ENCODE results near the gene PLCD1.
"Not testable (repeated sequence)": the region's sequence is repeated elsewhere in the genome, so short reads cannot be mapped to it uniquely, and the experiment has no call there.

The PLCD1 gene

DNA sequence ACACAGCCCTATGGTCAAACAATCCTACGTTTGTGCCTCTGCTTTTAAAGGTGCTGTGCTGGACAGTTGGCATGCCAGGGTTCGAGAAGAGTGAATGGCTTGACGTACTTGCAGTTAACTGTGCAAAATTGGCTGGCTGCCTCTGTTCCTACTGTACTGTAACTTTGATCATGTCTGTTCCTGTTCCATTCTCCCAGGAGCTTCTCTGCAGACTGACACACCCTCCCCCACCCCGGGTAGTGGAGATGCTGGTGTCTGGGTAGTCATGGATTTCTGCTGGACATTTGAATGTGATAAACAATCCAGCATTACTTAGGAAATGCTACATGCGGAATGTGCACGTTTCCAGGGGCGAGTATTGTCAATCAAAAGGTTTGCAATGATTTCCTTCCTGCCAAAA, 45.4 kb downstream of the PLCD1 start:
- no peak for DNase-seq

DNA sequence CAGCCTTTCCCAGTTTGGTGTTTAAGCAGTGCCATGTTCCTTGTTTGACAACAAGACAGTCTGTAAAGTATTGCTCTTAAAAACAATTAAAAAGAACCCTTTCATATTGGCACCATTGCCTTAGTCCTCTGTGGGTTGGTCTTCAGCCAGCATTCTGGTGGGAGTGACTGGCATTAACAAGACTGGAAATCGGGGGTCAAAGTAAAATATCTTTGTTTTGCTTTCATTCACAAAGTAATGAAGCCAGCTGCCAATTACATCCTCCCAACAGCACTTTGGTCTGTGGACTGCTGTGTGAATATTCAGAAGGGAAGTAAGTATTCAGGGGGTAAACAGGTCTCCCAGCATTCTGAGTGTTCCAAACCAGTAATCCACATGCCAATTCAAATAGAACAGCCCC, 47.1 kb downstream of the PLCD1 start:
- DNase-seq, result no peak

DNA sequence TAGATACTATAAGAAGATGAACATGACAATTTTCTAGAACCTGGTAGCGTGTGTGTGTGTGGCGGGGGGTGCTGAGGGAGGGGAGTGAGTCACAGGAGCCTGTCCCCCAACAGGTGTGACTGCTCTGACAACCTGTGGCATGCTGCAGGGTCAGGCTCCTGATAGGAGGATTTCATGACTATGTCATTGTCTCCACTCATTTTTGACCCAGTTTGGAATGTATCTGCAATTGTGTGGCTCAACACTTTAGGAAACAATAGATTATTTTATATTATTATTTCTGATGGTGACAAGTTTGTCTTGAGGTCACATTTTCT, 48.1 kb downstream of the PLCD1 start:
- DNase-seq, result no peak

DNA sequence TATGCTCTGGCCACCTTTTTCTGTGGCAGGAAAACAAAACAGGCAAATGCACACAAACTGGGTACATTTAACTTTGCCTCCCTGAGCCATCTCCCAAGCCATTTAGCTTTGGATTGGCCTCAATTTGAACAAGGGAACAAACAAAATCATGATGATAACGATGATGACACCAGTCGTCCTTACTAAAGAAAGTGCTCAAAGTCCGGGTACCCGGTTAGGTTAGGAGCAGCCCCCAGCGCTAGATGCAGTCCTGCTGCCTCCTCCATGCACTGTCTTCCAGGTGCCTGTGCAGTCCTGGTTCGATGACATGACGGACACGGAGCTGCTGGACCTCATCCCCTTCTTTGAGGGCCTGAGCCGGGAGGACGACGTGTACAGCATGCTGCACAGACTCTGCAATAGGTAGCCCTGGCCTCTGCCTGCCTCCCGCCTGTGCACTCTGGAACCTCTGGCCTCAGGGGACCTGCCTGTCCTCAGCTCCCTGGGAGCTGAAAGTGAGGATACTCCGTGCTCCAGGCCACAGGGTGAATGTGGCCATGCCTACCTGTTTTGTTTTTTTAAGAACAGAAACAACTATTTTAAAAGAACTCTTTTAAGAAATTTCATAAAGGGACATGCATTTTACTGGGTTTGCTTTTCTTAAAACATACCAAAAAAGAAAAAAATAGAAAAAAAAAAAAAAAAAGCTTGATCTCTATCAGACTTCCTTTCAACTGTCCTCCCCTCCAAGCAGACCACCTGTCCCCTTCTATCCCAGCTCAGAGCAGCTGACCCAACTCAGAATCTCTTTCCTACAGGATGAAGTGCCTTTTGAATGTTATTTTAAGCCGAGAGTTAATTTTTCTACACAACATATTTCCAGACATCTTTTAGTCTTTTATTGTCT, 48.7 kb downstream of the PLCD1 start:
- DNase-seq, result no peak

DNA sequence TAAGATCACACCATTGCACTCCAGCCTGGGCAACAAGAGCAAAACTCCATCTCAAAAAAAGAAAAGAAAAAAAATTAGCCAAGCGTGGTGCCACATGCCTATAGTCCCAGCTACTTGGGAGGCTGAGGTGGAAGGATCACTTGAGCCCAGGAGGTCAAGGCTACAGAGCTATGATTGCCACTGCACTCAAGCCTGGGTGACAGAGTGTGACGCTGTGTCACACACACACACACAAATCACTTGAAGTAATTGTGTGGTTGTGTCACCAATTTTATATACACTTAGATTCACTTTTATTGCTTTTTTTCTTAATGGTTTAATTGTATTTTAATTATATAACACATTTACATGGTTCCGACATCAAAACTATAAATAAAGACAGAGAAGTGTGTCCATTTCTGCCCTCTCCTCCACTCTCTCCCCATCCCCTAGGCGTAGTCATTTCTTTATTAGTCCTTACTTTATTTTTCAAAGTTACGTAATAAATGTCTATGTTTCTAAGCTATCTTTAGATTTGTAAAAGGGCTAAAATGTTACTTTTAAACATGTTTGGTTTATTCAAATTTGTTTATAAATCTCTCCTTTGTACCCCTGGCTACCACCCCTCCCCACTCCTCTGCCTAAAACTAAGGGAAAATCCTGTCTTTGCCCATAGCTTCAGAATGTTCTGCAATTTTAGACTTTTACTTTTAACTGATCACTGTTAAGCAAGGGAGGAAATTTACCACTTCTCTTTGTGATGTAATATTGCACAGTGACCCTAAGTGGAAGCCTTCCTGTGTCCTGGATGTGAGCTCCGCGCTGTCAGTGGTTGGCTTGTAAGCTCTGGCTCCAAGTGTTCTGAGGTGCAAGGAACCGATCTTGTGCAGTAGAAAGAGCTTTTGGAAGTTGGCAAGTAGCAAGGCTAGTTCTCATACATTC, 49.6 kb downstream of the PLCD1 start:
- DNase-seq, result no peak

DNA sequence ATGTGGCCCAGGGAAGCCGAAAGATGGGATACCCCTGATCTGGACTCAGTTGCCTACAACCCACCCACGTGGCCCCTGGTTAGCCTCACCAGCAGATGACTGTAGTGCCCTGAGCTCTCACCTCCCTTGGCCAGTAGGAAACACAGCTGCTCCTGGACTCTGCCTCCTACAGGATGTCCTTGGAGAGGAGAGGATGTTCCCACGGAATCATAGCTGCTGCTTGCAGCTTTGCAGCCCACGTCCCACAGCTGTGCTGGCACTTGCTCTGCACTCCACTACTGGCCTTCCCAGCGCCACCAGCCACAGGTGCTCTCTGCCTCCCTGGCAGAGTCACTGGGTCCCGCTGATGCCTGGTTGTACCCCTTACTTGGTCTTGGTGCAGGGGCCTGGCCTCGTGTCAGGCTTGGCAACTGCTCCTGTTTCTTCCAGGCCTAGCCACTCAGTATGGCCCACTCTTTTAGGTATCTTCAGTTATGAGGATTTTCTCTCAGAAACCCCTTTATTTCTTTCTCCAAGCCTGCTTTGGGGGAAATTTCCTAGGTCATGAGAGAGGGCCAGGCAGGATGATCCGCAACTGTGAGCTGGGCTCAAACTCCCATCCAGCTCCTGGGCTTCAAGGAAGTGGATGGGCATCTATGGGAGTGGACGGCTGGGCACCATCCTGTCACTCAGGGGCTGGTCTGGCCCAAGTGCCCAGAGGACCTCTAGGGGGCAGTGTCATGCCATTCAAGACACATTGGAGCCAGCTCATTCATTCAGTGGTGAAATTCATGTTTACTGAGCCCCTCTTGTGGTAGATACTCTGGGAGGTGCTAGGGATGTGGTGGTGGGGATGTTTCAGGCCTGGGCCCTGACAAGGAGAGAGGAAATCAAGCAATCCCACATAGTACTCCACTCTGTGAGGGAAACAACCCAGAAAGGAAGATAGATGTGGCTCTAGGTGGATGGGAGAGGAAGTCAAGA, 55.0 kb downstream of the PLCD1 start:
- peak; percentile 45 for DNase-seq

DNA sequence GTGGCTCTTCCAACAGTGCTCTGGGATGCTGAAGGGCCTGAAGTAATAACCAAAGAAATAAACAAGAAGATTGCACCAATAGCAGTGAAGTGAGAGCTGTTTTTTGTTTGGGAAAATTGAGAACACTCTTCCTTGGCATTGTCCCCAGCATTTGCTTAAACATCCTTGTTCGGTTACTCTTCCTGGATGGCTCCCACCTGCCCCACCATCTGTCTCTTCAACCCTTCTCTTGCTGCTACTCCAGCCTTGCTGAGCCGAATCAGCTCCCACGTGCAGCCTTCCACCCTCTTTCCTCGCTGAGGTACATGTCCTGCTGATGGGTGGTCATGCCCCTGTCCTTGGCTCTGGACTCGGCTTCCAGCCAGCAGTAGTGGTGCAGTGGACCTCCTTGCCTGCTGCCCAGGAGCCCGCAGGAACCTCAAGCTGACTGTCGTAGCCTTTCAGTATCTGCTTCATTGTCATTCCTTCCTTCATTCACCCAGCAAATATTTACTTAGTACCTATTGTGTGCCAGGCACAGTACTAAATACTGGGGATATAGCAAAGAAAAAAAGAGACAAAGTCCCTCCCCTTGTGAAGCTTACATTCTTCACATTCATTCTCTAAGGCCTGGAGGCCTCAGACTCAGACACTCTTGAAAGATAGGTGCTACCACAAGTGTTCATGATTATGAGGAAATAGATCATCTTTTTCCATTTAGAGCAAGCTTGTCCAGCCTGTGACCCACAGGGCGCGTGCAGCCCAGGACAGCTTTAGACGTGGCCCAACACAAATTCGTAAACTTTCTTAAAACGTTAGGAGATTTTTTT, 56.0 kb downstream of the PLCD1 start:
- DNase-seq, result peak; percentile 74

DNA sequence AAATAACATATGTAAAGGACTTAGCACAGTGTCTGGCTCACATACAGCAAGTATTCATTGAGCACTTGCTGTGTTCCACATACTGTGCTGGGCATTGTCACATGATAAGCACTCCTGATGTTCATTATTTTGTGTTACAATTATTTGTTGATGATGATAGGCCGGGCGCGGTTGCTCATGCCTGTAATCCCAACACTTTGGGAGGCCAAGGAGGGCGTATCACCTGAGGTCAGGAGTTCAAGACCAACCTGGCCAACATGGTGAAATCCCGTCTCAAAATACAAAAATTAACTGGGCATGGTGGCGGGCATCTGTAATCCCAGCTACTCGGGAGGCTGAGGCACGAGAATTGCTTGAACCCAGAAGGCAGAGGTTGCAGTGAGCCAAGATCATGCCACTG, 57.4 kb downstream of the PLCD1 start:
- not testable (repeated sequence) for DNase-seq

DNA sequence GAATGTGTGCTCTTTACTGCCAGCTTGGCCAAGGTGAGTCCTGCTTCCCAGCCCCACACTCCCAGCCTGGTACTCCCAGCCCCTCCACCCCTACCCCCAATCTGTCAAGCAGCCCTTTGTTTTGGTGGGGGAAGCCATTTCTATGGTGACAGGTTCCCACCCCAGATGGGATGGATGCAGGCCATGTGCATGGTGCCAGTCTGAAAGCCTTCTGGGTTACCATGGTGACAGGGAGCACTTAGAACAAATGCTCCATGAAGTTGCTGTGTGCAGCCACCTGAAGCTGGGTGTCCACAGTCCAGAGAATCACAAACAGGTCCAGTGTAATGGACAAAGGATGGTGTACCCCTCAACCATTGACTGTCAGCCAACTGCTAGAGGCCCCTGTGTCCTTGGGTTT, 58.0 kb downstream of the PLCD1 start:
- peak; percentile 42 for DNase-seq

DNA sequence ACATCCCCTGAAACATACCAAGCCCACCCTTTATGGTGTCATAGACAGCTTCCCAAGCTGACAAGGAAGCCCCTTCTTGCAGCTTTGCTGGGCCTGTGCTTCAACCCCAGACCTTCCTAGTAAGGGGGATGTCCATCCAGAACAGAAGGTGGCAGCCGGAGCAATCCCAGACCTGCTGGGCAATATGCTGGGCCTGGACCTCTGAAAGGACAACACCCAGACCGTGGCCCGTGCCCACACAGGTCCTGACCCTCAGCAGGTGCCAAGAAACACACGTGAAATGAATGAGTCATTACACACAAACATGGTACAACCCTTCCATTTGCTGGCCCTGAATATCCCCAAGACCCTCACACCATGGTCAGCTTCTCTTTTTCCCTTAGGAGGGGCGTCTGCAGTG, 58.6 kb downstream of the PLCD1 start:
- DNase-seq, result no peak

DNA sequence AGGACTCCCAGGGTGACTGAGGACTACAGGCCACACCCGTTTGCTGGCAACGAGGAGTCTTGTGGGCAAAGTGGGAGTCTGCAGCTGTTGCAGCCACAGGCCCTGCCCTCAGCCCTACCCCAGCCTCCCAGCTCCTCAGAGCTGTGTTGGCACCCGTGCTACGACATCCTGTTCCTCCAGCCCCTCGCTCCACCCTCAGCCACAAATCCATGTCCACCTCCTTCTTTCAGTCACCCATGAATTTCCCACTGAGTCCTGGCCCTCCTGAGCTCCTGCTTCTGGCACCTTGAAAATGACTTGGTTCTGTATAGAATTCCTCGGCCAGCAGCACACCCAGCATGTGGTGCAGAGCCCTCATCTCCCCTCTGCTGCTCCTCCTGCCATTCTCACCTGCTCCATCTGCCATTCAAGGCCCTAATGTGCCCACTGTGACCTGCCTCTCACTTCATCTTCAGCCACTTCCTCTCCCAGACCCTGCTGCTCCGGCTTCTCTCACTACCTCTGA, 59.8 kb downstream of the PLCD1 start:
- peak; percentile 24 for DNase-seq

DNA sequence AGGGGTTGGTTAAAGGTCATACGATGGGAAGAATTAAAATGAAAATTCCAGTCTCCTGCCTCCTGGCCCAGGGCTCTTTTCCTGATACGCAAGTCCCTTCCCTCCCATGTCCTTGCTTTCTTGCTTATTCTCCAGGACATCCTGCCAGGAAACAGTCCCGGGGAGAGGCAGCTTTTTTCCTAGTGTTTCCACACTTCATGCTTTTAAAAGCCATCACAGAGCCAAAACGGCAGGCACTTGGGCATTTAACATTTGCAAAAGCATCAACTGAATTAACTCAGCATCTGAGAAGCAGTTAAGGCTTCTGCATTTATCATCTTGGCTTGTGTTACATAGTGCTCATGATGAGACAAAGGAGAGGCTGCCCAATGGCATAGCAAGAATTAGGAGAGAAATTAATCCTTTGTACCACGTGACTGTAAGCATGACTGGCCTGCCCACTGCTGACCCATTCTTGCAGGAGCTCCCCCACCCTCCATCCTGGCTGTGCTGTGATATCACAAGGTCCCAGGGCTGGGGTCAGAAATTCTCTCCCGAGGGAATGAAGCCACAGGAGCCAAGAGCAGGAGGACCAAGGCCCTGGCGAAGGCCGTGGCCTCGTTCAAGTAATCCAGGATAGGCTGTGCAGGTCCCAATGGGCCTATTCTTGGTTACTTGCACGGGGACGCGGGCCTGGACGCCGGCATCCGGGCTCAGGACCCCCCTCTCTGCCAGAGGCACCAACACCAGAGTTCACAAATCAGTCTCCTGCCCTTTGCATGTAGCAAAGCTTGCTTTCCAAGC, 60.4 kb downstream of the PLCD1 start:
- no peak for DNase-seq

DNA sequence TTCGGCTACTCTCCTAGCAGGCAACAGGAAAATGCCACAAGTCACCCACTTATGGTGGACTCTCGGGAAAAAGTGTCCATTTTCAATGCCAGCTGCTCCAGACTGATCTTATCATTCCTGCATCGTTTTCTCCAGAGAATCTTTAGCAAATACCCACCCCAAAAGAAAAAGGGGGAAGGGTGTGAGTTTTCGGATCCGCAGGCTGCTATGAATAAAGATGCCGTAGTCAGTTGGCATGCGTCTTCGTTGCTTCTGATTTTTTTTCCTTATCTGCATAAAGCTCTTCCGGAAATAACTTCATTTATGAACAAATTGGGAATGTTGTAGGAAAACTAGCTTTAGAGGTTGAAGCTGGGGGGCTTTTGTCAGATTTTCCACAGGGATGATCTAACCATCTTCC, 61.2 kb downstream of the PLCD1 start:
- no peak for DNase-seq

DNA sequence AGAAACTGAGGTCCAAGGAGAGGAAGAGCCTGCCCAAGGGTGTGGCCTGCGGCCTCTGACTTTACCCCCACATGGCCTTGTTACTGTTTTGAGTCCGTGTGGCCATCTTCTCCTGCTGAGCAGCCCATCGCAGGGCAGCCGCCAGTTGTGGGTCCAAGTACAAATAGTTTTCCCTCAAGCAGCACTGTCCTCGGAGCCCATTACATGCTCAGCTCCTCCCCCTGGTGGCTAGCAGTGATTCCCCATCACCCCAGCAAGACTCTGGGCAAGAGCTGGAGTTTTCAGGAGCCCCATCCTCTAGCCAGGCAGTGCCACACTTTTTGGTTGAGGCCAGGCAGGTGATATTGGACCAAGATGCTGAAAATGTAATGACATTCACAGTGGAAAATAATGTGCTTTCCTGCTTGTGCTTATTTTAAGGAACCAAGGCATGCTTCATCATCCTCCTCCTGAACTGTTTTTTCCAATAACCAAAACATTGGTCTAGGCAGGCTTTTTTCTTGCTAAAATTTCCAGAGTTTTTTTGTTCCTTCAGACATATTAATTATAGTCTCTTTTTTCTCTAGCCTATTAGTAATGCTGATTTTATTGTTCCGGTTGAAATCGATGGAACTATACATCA, 62.1 kb downstream of the PLCD1 start:
- no peak for DNase-seq

DNA sequence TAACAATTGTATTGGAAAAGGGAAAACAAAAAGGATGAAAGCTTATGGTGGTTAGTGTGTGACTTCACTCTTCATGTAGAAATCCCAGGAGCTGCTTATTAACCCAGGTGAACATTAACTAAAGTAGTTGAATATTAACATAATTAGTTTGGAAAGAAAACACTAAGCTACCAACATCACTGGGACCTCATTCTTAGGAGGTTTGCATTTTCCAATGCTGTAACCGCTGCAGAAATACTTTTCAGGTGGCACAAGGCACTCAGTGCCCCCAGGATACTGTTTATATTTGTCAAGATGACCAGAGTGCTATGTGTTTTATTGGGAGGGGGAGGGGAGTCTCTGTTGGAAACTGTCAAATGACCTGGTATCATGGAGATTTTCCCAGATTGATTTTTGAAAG, 64.7 kb downstream of the PLCD1 start:
- DNase-seq, result no peak

DNA sequence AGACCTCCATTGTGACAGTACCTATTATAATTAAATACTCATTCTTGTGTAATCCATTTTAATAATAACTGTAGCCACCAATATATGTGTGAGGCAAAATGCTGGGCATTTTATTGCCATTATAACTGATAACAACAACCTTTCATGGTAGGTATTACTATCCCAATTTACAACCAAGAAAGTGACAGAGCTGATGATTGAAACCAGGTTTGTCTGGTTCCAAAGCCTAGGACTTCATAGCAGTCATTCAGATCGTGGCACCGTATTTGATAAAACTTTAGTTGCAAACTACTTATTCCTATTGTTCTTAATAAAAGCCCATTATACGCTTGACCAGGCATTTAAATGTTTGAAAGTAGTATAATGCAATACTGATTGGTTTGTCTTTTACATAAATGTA, 65.3 kb downstream of the PLCD1 start:
- no peak for DNase-seq

DNA sequence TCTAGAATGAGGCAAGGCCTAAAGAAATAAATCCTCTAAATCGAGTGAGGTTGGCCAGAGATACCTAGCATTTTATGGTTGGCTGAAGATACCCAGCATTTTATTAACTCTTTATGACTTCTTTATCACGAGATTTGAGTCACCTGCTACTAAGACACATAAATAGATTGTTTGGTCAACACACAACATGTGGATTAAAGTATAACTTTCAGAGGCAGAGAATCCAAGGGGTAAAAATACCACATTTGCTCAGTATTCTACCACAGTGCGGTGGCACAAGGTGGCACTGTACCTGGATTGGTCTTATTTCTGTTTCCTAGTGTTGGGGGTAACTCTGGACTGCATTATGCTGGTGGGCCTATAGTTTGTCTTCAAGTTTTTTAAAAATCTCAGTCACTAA, 65.8 kb downstream of the PLCD1 start:
- no peak for DNase-seq

DNA sequence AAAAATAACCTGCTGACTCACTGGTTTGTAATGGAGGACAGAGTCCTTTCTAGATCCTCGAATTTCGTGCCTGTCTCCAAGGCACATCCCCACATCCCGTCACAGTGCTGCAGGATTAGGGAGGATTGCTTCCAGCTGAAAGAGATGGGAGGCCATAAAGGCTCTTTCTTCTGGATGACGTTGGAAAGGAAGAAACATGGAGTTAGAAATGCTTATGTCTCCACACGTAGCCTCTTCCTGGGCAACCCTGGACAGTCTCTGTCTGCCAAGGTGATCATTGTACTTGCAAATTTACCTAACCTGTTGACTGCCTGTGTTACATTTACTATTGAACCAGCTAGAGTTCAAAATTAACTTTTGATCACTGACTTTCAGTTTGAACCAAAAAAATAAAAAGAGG, 66.4 kb downstream of the PLCD1 start:
- no peak for DNase-seq

DNA sequence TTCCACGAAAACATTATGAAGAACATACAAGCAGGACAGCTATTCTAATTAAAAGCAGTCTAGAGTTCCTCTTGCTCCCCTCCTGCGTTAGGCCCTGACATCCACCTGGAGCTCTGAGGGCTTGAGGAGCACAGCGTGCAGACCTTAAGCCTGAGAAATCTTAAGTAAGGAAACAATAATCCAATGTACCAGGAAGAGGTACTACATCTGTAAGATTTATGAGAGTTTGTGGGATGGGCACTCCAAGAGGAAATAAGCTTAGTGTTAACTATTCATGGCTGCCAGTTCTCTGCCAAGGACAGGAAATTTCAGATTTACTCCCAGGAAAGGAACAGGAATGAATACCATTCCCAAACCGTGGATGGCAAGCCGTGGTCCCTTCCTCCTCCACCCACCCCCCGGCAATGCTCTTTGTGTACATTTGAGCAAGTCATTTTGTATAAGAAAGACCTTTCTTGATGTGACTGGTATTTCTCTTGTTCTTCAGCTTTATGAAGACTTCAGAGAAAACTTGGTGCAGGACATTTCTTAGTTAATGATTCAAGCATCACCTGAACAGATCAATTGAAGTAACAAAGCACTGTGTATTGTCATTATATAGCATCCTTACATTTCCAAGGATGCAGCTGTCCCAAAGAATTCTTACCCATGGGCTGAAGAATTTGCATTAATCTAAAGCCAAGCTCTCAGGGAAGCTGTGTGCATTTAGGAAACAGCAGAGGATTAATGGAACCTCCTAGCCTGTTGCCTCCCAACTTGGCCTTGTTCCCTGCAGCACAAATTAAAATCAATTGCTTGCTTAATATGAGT, 67.6 kb downstream of the PLCD1 start:
- no peak for DNase-seq

DNA sequence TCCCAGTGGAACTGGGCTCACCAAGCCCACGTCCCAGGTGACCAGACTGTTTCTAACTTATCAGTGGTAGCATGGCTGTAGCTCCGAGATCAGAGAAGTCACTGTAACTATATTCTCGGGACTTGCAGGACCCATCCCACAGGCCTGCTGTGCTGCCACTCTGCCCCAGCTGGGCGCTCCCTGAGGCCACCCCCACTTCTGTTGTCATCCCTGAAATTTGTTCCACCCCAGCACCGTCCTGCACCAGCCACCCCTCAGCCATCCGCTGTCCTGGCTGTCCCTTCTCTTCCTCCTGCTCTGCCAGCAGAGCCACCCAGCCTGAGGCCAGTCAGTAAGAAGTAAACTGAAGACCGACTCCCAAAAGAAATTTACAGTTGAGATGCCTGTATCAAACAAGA, 71.9 kb downstream of the PLCD1 start:
- DNase-seq, result no peak
